GM12865 (cell line): ENCODE measurements around the gene BIN1.

Experiments
- DNase-seq: peaks from one replicate; pipeline ENCODE4 v3.0.0; 2010; ENCODE audit warnings: low read depth
- H3K4me3 ChIP-seq: 2 replicates; pipeline ENCODE4 v1.5.1; 2011; ENCODE audit warnings: mild to moderate bottlenecking, low read depth, low read length, control low read depth
- TF ChIP-seq, protein P1 (sequence below): IDR thresholded peaks from 2 replicates; pipeline ENCODE4 v1.5.1; 2011; ENCODE audit warnings: low read length, control low read depth, low read depth, inconsistent platforms; ENCODE audit not compliant: insufficient read depth; ENCODE audit errors: missing control alignments

The BIN1 gene

DNA sequence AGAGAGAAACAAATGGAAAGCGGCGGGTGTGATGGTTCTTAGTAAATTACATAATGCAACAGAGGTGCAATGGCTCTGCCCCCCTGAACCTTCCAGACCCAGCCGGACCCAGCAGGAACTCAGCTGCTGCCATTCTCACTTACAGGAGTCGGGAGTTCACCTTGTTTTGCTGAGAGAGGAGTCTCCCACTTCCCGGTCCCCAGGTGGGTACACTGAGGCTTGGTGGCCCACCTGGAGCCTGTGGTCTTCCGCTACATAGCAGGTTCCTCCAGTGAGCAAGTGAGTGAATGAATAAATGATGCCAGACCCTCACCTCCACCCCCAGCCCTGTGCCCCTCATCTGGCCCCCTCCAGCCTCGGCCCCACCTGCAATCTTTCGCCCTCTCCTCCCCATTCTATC, 11.2 kb downstream of the BIN1 start:
- no peak for DNase-seq
- H3K4me3 ChIP-seq: no peak overlapping the region
- TF ChIP-seq, protein P1, sequence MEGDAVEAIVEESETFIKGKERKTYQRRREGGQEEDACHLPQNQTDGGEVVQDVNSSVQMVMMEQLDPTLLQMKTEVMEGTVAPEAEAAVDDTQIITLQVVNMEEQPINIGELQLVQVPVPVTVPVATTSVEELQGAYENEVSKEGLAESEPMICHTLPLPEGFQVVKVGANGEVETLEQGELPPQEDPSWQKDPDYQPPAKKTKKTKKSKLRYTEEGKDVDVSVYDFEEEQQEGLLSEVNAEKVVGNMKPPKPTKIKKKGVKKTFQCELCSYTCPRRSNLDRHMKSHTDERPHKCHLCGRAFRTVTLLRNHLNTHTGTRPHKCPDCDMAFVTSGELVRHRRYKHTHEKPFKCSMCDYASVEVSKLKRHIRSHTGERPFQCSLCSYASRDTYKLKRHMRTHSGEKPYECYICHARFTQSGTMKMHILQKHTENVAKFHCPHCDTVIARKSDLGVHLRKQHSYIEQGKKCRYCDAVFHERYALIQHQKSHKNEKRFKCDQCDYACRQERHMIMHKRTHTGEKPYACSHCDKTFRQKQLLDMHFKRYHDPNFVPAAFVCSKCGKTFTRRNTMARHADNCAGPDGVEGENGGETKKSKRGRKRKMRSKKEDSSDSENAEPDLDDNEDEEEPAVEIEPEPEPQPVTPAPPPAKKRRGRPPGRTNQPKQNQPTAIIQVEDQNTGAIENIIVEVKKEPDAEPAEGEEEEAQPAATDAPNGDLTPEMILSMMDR: no peak

DNA sequence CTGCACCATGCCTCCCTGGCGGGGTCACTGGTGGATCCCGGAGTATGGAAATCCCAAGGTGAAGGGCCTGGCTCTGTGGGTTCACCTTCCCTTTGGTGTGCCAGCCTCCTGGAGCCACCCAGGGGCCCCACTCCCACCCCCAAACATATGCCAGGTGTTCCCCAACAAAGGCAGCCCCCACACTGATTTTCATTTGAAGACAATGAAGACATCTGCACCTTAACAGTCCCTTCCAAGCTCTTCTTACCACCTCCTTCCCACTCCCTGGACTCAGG, 11.7 kb downstream of the BIN1 start:
- DNase-seq: no peak
- TF ChIP-seq, protein P1: no peak
- no peak overlapping the region for H3K4me3 ChIP-seq

DNA sequence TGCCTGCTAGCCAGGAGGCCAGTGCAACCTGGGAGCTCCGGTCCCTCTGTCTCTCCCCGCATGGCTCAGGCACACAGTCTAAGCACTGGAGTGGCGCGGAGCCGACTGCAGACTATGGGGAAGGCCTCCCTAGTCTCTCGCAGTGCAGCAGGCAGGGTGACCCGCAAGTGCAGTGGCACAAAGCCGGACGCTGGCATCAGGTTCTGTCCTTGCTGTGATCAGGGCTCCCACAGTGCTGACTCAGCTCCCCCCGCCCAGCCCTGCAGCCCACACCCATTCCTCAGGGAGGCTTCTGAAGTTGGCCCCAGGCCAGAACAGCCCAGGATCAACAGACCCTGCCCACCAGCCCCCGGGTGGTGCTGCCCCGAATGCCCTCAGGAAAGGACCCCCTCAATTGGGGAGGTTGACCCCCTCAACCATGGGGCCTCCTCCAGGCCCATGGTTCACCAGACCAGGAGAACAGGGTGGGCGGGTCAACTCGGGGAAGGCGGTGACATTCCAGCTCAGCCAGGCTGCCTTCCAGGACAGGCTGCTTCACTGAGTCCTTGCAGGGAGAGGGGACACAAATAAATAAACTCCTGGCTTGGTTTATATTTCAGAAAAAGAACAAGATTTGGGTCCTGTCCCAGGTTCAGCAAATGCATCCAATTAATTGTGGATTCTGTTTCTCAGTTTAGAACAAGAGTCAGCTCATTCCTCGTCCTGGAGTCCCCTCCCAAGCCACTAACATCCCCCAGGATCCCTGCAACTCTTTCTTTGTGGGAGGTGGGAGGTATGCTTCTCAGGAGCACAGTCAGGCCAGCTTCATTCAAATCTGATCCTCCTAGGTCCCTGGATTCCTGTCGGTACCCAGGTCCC, 12.2 kb downstream of the BIN1 start:
- TF ChIP-seq, protein P1: no peak
- DNase-seq: no peak
- no peak overlapping the region for H3K4me3 ChIP-seq

DNA sequence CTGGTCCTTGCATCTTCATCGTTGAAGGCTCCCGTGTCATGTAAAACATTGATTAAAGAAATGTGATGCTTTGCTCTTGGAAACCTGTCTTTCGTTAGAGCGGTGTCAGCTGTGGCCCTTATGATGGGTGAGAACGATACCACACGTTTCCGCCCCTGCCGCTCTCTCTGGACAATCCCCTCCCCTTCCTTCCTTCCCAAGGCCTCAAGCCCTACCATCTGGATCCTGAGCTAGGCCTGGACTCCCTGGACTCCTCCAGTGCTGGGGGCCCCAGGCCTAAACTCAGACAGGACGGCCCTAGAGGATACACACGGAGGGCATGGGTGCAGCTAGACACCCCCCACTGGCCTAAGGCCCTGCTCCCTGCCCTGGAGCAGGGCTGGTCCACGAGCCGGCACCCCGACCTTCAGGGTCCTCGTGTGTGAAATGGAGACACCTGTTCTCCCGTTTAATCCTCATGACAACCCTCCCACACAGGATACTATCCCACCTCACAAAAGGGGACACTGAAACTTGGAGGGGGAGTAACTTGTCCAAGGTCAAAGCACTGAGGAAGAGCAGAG, 13.2 kb downstream of the BIN1 start:
- no peak overlapping the region for H3K4me3 ChIP-seq
- TF ChIP-seq, protein P1: no peak
- no peak for DNase-seq

DNA sequence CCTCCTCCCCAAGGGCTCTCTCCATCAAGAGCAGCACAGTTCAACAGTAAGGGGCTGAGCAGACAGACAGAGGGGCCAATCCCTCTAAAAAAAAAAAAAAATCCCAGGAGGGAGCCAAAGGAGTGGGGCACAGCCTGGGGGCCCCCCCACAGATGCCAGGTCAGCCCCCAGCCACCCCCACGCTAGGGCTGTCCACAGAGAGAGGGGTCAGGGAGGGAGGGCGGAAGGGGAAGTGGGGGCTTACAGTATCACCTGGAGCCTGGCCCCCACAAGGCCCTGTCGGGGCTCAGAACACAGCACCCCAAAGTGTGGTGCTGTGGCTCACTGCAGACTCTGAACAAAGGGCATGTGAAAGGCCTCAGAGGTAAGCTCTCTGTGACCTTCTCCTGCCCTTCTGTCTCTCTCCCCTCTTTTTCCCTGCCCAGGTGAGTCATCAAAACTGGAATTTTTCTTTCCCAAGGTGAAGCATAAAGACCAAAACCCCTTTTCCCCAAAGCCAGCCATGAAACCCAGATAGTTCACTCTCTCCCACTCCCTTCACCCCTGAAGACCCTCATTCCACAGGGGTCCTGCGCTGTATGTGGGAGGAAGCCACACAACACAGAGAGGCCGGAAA, 13.9 kb downstream of the BIN1 start:
- DNase-seq: no peak
- TF ChIP-seq, protein P1: no peak
- H3K4me3 ChIP-seq: no peak overlapping the region

DNA sequence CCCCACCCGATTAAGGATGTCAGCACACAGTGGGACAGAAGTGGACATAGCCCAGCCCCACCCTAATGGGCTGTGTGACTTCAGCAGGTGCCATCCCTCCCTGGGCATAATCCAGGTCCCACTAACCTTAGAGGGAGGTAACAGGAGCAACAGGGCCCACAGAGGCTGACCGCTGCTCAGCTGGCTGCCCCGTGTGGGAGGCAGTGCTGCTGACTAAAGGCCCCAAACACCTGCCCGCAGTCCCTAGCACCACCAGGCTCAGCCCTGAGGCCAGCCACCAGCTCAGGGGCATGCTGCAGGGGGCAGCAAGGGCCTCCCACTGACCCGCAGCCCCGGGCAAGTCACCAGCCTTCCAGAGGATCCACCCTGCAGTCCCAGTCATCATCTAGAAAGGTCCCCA, 14.6 kb downstream of the BIN1 start:
- H3K4me3 ChIP-seq: no peak overlapping the region
- DNase-seq: no peak
- TF ChIP-seq, protein P1: no peak
